ENCODE results near the gene METTL9. TPM values are rescaled to one million over a fixed set of nuclear protein-coding genes. Genes with fewer than 3 reads are reported as not detected.

Gene METTL9
- total RNA-seq, 4 donors from 2014 or later = 160 to 210 (median 177) TPM

GRCh38 chr16:21613361-21613760 is 14.0 kb downstream of the METTL9 start:
- DNase-seq (ENCODE audit: low spot score in 2 of 2) = no peak
- Histone ChIP-seq H3K4me1 (peaks cover 0 to 53% (median 15%) of the 10 kb centered on the region in 4 donors), H3K27ac (no peak overlapping the region), H3K27me3 (no peaks in the 10 kb centered on the region), H3K36me3 (peaks cover 0 to 2% (median 0%) of the 10 kb centered on the region in 3 donors), H3K9me3 (no peaks in the 10 kb centered on the region), H3K4me3 (no peak overlapping the region)
- 94 to 97% methylated on average over 4 of the region's 4 CpGs for WGBS, 2 donors
- no peak for TF ChIP-seq POLR2A (IDR thresholded peaks at IDR 0.05)

GRCh38 chr16:21613781-21614180 is 14.4 kb downstream of the METTL9 start:
- H3K36me3 ChIP-seq = peaks cover 0 to 5% (median 0%) of the 10 kb centered on the region in 3 donors
- H3K4me1 ChIP-seq = peaks cover 0 to 49% (median 13%) of the 10 kb centered on the region in 4 donors
- no peaks in the 10 kb centered on the region for H3K27me3 ChIP-seq
- no peak overlapping the region for H3K4me3 ChIP-seq
- H3K27ac ChIP-seq = no peak overlapping the region
- WGBS, 2 donors = 74 to 88% methylated on average over 2 of the region's 2 CpGs
- no peak for TF ChIP-seq CTCF (IDR thresholded peaks at IDR 0.05)
- no peak for TF ChIP-seq POLR2A (IDR thresholded peaks at IDR 0.05)
- TF ChIP-seq EP300 (IDR thresholded peaks at IDR 0.05) = no peak
- DNase-seq (ENCODE audit: low spot score in 2 of 2) = no peak
- no peaks in the 10 kb centered on the region for H3K9me3 ChIP-seq

GRCh38 chr16:21614896-21615295 is 15.5 kb downstream of the METTL9 start:
- WGBS, 2 donors = 92 to 94% methylated on average over 3 of the region's 3 CpGs
- TF ChIP-seq POLR2A (IDR thresholded peaks at IDR 0.05) (no peak), CTCF (IDR thresholded peaks at IDR 0.05) (no peak), EP300 (IDR thresholded peaks at IDR 0.05) (no peak)

GRCh38 chr16:21617607-21618006 is 18.2 kb downstream of the METTL9 start:
- H3K27ac ChIP-seq = no peak overlapping the region
- no peaks in the 10 kb centered on the region for H3K9me3 ChIP-seq
- DNase-seq (ENCODE audit: low spot score in 2 of 2) = no peak
- no peak overlapping the region for H3K4me3 ChIP-seq
- 90 to 94% methylated on average over 3 of the region's 3 CpGs for WGBS, 2 donors
- H3K36me3 ChIP-seq = peaks cover 0 to 8% (median 0%) of the 10 kb centered on the region in 3 donors
- TF ChIP-seq CTCF (IDR thresholded peaks at IDR 0.05) (no peak), POLR2A (IDR thresholded peaks at IDR 0.05) (no peak), EP300 (IDR thresholded peaks at IDR 0.05) (no peak)
- peaks cover 0 to 17% (median 0%) of the 10 kb centered on the region in 4 donors for H3K4me1 ChIP-seq
- no peaks in the 10 kb centered on the region for H3K27me3 ChIP-seq

More at GRCh38 chr16:21614896-21615295, 15.5 kb downstream of the METTL9 start:
- Histone ChIP-seq H3K27me3 (no peaks in the 10 kb centered on the region), H3K36me3 (peaks cover 0 to 8% (median 0%) of the 10 kb centered on the region in 3 donors), H3K4me1 (peaks cover 0 to 42% (median 13%) of the 10 kb centered on the region in 4 donors), H3K9me3 (no peaks in the 10 kb centered on the region), H3K4me3 (no peak overlapping the region), H3K27ac (no peak overlapping the region)
- DNase-seq (ENCODE audit: low spot score in 2 of 2) = no peak

GRCh38 chr16:21618281-21618680 is 18.9 kb downstream of the METTL9 start:
- H3K36me3 ChIP-seq = peaks cover 0 to 8% (median 0%) of the 10 kb centered on the region in 3 donors
- peaks cover 0 to 15% (median 0%) of the 10 kb centered on the region in 4 donors for H3K4me1 ChIP-seq
- no peak for DNase-seq (ENCODE audit: low spot score in 2 of 2)
- H3K27me3 ChIP-seq = no peaks in the 10 kb centered on the region
- no peak overlapping the region for H3K4me3 ChIP-seq
- no peaks in the 10 kb centered on the region for H3K9me3 ChIP-seq
- no peak overlapping the region for H3K27ac ChIP-seq
- no peak for TF ChIP-seq EP300 (IDR thresholded peaks at IDR 0.05)
- TF ChIP-seq CTCF (IDR thresholded peaks at IDR 0.05) = no peak
- TF ChIP-seq POLR2A (IDR thresholded peaks at IDR 0.05) = no peak
- 84 to 91% methylated on average over 5 of the region's 5 CpGs for WGBS, 2 donors

Data from tibial nerve (tissue), 4 donors.